ENCODE results near the gene TRAF3IP3.

TRAF3IP3 gene

DNA sequence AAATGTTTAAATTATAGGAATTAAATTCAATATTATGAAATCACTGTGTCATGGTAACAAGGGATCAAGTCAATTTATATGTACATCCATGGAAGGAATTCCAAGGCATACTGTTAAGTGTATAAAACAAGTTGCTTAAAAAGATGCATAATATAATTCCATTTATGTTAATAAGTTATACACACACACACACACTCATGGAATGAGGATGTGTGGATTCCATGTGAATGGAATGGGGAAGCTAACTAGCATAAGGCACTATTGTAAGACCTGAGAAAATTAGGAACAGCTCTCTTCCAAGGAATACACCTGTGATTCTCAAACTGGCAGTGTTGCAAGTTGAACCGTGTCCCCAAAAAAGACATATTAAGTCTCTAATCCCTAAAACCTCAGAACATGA, 17.6 kb upstream of the TRAF3IP3 start:
- no peak for DNase-seq (ENCODE audit: low read depth)

GRCh38 chr1:209741193-209741592, 14.7 kb upstream of the TRAF3IP3 start:
- DNase-seq (ENCODE audit: low read depth): no peak

DNA sequence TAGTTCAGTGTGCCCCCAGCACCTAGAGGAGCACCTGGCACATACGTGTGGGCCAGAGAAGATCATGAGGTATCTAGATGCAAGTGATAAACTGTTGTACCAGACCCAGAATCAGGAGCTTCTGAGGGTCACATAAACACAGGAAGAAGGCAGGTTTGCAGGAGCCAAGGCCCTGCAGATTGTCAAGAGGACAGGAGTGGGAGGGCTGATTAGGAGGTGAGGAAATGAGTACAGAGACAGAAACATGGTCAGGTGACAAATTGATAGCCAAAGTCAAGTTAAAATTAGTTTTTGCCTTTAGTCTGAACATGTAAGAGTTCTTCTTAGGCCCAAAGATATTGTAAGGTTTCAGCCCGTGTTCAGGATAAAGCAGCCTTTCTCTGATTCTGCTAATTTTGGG, 14.0 kb upstream of the TRAF3IP3 start:
- DNase-seq (ENCODE audit: low read depth): no peak

DNA sequence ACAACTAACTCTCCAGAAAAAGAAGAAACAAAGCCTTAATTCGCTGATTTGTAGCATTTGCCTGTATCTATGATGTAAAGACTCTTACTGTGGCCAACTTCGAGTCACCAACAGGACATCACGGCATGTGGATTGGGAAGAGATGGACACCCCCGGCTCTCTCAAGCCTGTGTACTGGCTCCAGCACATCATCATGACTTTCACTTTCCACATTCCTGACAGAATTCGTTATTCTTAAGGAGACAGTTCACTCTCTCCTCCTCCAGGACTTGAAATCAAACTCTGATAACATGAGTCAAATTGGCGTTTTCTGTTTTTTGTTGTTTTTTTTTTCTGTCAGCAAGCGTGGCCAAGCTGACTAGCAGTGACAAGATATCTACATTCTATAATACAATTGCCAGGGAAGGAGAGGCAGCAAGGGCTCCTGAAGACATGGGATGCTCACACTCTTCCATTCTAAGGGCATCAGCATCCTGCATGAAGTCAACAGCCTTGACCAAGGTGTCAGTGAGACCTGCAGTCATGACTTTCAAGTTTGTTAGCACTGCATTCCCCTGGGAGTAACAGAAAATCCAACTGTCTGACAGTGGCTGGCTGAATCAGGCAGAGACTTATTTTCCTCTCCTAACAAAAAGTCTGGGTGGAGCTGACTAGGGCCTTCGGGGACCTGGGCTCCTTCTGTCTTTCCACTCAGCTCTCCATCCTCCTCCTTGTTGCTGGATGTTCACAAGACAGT, 13.3 kb upstream of the TRAF3IP3 start:
- DNase-seq (ENCODE audit: low read depth): no peak

DNA sequence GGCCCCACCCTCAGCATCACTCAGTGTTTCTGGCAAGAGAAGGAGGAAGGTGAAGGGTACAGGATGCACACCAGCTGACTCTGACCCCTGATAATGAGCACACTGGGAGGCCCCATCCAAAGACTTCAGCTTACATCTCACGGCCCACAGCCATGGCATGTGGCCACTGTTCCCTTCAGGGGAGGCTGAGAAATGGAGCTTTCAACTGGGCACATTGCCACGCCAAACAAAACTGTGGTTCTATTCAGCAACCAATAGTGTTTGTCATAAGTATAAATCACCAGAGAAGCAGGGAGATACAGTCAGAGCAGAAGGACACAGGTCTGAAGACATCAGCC, 12.7 kb upstream of the TRAF3IP3 start:
- no peak for DNase-seq (ENCODE audit: low read depth)

DNA sequence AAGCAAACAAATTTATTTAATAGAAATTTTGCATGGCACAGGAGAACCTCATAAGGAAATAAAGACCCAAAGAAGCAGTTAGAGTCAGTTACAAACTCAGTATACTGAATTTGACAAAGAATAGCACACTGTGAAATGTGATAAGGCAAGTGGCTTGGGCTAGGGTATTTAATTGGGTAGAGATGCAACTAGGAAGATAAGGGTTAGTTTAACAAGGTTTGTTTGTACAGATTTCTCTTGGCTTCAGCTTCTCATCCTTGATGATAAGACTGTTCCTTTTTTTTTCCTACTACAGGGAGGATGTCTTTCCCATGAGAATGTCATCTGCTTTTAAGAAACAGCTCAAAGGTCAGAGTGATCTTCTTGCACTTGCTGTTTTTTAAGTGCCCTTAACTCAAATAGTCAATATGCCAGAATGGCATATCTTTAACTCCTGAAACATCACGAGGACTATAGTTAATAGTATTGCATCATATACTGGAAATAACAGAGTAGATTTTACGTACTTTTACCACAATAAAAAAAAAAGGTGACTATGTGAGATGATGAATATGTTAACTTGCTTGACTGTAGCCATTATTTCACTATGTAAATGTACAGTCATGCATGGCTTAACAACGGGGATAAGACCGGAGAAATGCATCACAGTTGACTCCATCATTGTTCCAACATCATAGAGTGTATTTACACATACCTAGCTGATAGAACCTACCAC, 9.2 kb upstream of the TRAF3IP3 start:
- DNase-seq (ENCODE audit: low read depth): no peak

- DNase-seq (ENCODE audit: low read depth): peak; percentile 76
Observed at GRCh38 chr1:209747580-209748262, 8.1 kb upstream of the TRAF3IP3 start.

- DNase-seq (ENCODE audit: low read depth): no peak
Observed at GRCh38 chr1:209748620-209749019, 7.2 kb upstream of the TRAF3IP3 start.

DNA sequence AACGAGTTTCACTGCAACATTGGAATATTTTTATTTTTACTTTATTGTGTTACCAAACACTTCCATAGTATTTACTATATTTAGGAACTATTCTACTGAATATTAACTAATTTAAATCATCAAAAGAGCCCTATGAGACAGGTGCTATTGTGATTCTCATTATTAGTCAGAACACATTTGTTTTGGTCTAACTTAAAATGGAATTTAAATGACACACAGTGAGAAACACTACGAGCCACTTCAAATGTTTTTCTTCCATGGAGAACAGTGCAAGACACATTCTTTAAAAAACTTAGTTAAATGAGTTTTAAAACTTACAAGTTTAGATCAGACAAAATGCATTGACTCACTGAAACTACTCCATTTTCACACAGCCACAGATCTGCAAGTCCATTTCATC, 6.6 kb upstream of the TRAF3IP3 start:
- DNase-seq (ENCODE audit: low read depth): no peak

DNA sequence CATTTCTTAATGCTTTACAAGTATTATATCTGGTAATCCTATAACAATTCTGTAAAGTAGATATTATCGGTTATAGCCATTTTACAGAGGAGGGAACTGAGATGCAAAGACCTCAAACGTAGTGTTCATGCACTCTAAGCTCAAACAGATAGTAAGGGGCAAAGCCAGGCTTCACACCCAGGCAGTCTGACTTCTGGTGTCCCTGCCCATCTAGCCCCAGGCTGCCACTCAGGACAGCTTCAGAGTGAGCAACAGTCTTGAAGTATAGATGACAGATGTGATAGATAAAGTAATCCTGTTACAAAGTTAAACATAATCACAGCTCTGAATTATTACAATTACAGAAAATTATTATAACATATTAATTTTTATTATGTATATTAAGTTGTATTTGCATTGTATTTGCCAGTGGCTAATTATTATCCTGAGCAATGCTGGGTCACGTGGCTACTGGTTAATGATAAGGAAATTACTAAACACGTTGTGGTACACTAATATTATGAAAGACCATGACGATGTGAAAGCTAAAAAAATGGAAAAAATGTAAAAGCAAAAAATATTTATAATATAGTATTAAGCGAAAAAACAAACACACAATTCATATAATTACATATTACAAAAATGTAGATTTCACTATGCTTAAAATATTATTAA, 6.1 kb upstream of the TRAF3IP3 start:
- DNase-seq (ENCODE audit: low read depth): no peak

DNA sequence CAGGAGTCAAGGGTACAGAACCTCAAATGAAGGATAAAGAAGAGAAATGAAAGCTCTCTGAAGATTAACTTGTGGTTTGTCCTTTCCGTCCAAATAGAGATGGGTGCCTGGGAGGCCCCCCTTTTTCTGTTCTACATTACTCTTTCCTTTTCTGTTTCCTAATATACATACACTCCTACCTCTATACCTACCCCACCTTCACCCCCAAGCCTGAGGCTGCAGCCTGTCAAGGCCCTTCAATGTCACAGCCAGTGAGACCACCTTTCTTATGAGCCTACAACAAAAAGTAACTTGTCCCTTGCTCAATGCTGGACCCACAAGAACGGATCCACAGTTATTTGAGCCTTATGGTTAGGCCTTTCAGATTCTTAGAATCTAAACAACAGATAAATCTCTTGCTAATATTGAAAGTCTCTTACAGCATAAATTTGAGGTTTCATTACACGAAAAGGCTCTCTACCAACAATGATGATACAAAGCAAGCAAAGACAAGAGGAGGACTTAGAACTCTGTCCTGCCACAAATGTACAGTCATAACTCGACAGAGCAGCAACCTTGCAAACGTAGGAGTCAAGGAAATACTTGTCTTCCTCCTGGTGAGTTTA, 4.1 kb upstream of the TRAF3IP3 start:
- DNase-seq (ENCODE audit: low read depth): no peak

GRCh38 chr1:209752890-209753289, 3.0 kb upstream of the TRAF3IP3 start:
- no peak for DNase-seq (ENCODE audit: low read depth)

DNA sequence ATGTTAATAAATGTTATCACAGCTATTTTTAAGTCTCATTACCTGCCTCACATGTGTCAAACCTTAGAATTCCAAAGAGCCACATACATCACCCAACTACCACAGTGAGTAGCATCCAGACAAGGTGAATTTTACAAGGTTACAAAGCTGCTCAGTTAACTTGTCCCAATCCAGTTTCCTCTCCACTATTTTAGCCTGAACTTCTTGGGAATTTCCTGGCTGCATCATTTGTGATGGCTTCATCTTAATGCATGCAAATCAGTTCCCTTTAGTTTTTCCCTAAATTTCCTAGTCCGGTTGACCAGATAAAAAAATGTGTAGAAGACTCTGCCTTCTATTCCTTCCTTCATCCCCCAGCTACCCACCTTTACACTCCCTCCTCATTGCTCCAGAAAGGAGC, 597 bp upstream of the TRAF3IP3 start:
- DNase-seq (ENCODE audit: low read depth): no peak

GRCh38 chr1:209756615-209757445, 977 bp downstream of the TRAF3IP3 start:
- no peak for DNase-seq (ENCODE audit: low read depth)

GRCh38 chr1:209758400-209758799, 2.5 kb downstream of the TRAF3IP3 start:
- DNase-seq (ENCODE audit: low read depth): no peak

GRCh38 chr1:209759829-209760359, 4.0 kb downstream of the TRAF3IP3 start:
- DNase-seq (ENCODE audit: low read depth): no peak

DNA sequence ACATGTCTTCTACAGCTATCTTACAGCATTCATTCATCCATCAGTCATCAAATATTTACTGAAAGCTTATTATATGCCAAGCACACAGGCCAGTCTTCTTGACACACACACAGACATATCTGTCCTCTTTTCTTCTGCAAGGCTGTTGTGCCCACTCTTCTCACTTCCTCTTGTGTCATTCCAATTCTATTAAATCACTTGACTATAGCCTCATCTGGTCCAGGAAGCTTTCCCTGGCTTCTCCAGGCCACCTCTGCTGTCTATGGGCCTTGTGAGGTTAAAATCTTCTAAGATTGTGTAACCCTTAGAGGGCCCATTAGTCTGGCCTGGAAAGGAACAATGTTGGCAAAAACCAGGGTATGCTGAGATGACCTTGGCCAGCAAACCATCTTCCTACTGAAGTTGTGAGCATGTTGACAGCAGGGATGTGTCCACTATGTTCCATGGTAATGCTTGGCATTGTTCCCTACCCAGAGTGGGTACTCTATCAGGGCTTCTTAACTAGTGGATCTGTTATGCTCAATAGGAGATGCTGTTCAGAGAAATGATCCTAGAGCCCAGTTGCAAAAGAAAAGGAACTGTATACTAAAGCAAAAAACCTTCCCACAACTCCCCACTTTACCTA, 5.3 kb downstream of the TRAF3IP3 start:
- no peak for DNase-seq (ENCODE audit: low read depth)

- no peak for DNase-seq (ENCODE audit: low read depth)
Observed at GRCh38 chr1:209766051-209766450, 10.2 kb downstream of the TRAF3IP3 start.

DNA sequence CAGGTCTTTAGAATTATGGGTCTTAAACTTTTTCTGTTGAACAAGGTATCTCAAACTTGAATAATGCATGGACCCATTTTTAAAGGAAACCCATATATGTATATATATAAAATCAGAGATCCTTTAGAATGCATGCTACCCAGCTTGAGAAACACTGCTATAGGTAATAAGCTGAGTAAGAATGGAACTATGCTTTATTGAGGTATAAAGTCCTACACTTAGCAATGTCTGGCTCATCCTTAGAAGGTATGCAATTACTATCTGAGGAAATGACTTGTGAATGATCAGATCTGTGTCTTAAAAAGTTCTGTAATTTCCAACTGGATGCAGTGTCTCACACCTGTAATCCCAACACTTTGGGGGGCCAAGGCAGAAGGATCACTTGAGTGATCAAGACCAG, 11.2 kb downstream of the TRAF3IP3 start:
- DNase-seq (ENCODE audit: low read depth): no peak

- no peak for DNase-seq (ENCODE audit: low read depth)
Observed at GRCh38 chr1:209767706-209768105, 11.9 kb downstream of the TRAF3IP3 start.

DNA sequence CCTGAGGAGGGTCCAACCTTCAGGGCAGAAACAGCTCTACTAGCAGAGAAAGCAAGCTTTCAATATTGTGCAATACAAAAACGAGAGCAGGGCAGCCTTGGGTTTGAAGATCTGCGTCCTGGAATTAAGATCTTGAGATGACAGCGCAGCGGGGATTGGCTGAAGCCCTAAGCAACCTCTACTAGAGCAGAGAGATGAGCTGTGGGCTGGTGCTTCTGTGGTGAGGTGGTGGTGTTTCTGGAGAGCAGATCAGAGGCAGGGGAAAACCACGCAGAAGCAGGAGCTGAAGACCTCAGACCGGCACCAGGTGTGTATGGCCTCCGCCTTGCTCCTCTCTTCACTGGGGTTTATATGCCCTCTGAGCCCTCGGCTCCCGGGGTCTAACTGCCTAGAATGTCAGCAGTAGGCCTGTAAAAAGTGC, 12.5 kb downstream of the TRAF3IP3 start:
- peak; percentile 64 for DNase-seq (ENCODE audit: low read depth)

Data from activated T-cell treated with anti-CD3 and anti-CD28 coated beads for 1 hour (primary cell).